ENCODE measurements around the gene INTS6.
"Not testable (repeated sequence)": the region's sequence is repeated elsewhere in the genome, so short reads cannot be mapped to it uniquely, and the experiment has no call there.

- not testable (repeated sequence) for TF ChIP-seq CTCF, POLR2A (IDR thresholded peaks at IDR 0.05)
Measured at GRCh38 chr13:51415339-51415738, 37.5 kb downstream of the INTS6 start.
